GM10266 (cell line): Measurements from ENCODE around the gene PITPNC1.

ENCODE experiments used
- DNase-seq: peaks from one replicate; pipeline ENCODE4 v3.0.0; 2012; ENCODE audit errors: extremely low spot score
- CTCF ChIP-seq: IDR thresholded peaks from 2 replicates; pipeline ENCODE4 v1.5.1; 2012; ENCODE audit warnings: mild to moderate bottlenecking, low read depth; ENCODE audit not compliant: control insufficient read depth, insufficient read depth; ENCODE audit errors: missing control alignments

The PITPNC1 gene

GRCh38 chr17:67682196-67682595, 305.1 kb downstream of the PITPNC1 start:
- TF ChIP-seq CTCF: no peak
- no peak for DNase-seq

DNA sequence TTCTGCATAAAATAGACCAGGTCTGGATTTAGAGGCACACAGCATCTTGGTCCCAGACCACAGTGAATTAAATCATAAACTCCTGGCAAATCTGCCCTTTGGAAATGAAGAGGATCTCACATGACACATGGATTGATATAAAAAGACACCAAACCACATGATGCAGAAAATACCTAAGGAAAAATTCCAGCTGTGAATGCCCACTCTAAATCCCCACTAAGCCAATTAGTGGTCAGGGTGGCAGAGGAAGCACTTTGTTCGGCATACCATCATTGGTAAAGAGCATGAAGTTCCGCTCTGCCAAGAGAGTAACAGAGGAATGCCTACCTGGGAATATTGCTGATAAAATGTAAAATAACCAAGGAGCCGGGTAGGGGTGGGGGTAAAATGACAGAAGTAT, 308.3 kb downstream of the PITPNC1 start:
- DNase-seq: no peak
- TF ChIP-seq CTCF: no peak

DNA sequence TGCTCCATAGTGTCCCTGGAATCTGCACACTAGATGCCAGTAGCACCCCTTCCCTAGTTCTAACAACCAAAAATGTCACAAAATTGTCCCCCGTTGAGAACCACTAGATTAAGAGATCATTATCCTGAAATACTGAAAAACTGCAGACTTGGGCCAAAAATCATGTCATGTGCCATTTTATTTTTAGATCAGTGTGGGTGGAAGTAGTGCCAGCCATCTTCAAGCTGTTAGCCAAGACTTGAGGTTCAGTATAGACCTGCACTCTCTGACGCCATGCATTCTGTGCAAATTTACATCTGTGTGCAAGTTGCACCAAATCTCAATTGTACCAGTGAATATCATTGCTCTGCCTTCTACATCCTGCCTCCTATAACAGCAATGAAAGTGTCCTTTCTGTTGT, 309.2 kb downstream of the PITPNC1 start:
- DNase-seq: no peak
- TF ChIP-seq CTCF: no peak

DNA sequence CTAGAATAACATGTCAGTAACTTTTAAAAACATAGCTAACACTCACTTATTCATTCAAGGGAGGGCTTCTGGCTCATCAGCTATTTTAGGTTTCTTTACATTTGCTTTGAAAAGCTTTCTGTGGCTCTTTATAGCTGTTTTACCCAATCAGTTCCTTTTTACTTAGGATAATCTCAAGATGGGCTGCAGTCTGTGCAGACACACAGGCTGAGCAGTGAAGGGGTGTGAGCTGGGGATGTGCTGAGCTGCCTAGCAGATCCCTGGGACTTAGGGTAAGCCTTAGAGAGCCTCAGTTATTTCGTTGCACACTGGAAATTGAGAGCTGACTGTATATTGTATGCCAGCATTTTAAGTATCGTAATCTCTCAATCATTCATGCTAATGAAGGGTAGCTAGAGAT, 310.4 kb downstream of the PITPNC1 start:
- DNase-seq: no peak
- TF ChIP-seq CTCF: no peak

- TF ChIP-seq CTCF: peak; percentile 67
- DNase-seq: peak; percentile 65
Observed at GRCh38 chr17:67689534-67690177, 312.6 kb downstream of the PITPNC1 start.

GRCh38 chr17:67693811-67694210, 316.7 kb downstream of the PITPNC1 start:
- TF ChIP-seq CTCF: no peak
- DNase-seq: no peak

DNA sequence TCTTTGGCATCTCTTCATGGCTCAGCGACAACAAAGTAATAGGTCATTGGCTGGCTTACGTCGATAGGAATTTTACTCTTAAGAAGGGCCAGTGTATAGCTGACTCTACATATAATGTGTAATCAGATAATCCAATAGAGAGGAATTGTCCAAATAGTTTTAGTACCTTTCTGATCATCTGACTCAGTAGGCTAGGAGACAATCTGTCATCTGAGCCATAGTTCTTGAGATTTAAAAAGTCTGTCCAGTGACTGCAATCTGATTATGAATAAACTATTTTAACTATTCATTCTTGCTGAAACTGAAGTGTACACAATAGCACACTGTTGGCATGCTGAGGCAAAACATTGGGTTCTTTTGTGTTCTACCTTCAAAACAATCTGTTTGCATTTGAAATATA, 319.3 kb downstream of the PITPNC1 start:
- no peak for TF ChIP-seq CTCF
- DNase-seq: no peak
